Adipose tissue (tissue), 3 donors: ENCODE data around the gene HLA-DRB5. TPM values are rescaled to one million over a fixed set of nuclear protein-coding genes. Genes with fewer than 3 reads are reported as not detected.
"Not testable (repeated sequence)": the region's sequence is repeated elsewhere in the genome, so short reads cannot be mapped to it uniquely, and the experiment has no call there.

Experiments
- H3K27ac ChIP-seq: one replicate; pipeline ENCODE4 v1.5.1; 2013; ENCODE audit warnings: low read depth, low read length
- WGBS, 3 donors: extraction: QIAGEN DNeasy Blood & Tissue Kit; methylation state at CpG; one replicate each; pipeline ENCODE4 v1.1.7; 2013; 5-methylcytosine and 5-hydroxymethylcytosine counted together
- polyA plus RNA-seq, 3 donors: library from polyadenylated mRNA; stranded (reverse); fragments of 200-250 nt; gene quantifications; one replicate each; pipeline ENCODE4 v1.2.3, GENCODE V29; 2013
- donor health status: healthy with polysubstance abuse.
- donor health status: Bipolar disorder and iron deficiency.
- donor health status: healthy.

Gene HLA-DRB5
- polyA plus RNA-seq, 3 donors = 0.67 to 1.4 (median 1.0) TPM

- no peak overlapping the region for H3K27ac ChIP-seq
- no CpG with 5 or more reads among the region's 1 CpG for WGBS, 3 donors
Measured at GRCh38 chr6:32519910-32520258, 10.2 kb downstream of the HLA-DRB5 start.

DNA sequence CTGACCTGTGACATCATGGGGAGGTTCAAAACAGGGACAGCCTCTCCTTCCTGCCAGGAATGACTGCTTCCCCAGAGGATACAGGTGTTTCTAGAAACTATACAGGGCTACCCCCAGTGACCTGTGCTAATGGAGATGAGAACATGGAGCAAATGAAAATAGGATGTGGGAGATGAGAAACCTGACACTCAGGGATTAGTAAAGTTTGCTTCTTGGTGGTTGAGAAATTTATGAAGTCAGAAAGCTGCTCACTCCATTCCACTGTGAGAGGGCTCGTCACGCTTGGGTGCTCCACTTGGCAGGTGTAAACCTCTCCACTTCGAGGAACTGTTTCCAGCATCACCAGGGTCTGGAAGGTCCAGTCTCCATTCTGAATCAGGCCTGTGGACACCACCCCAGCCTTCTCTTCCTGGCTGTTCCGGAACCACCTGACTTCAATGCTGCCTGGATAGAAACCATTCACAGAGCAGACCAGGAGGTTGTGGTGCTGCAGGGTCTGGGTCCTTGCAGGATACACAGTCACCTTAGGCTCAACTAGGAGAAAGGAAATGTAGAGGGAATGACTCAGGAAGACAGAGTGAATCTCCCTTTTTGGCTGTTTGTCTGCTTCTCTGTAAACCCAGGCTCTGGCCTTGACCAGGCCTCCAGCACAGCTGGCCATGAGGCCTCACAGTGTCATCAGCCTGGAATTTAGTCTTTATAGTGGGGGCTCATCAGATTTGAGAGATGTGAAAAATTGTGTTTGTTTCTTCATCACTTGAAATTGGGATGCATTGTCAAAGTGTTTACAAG, 10.8 kb downstream of the HLA-DRB5 start:
- no peak overlapping the region for H3K27ac ChIP-seq
- WGBS, 3 donors = 62 to 89% (median 73%) methylated on average over 2 to 4 of the region's 4 CpGs

DNA sequence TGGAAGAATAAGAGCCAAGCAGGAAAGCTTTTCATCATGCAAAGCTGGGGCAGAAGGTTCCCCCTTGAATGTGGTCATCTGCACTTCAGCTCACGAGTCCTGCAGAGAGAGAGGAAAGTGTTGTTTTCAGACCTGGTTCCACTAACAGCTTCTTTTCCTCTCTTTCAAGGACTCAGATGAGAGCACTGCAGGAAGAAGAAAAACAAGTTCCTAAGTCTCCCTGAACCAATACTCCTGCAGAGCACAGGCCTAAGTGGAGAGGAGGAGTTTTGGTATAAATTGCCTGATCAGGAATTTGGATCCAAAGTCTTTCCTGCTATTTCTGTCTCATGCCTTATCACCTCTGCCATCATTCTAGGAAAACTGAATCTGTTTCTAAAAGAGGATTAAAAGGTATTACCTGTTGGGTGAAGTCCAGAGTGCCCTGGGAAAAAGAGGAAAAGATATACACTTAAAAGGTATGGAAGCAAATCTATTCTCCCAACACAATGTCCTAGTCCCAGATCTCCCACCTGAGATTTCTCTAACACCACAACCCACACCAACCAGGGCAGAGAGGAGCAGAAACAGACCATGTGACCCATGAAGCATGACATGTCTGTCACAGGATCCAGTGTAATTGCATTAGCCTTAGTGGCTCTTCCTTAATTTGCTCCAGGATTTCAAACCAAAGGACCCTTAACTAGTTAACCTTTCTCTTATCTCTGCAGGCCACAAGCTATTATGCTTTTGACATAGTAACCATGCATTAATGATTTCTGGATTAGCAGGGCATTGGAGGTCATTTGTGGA, 12.2 kb downstream of the HLA-DRB5 start:
- H3K27ac ChIP-seq = no peak overlapping the region
- WGBS, 3 donors = 50 to 58% methylated on average over 1 of the region's 1 CpG; no CpG with 5 or more reads in 1 of the 3 donors

DNA sequence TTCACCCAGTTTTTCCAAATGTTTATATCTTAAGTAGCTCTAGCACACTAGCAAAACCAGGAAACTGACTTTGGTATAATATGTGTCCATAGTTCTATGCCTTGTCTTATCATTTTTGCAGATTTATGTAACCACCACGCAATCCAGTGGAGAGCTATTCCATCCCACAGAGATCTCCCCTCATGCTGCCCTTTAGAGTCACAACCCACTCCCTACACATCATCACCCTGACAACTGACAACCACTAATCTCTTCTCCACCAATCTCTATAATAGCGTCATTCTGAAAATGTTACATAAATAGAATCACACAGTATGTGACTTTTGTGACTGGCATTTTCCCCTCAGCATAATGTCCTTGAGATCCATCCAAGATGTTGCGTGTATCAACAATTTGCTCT, 29.1 kb downstream of the HLA-DRB5 start:
- no peak overlapping the region for H3K27ac ChIP-seq
- 16 to 52% (median 27%) methylated on average over 3 of the region's 3 CpGs for WGBS, 3 donors

GRCh38 chr6:32492351-32492750, 37.7 kb downstream of the HLA-DRB5 start:
- no peak overlapping the region for H3K27ac ChIP-seq

- 0 to 3% (median 0%) methylated on average over 1 of the region's 1 CpG for WGBS, 3 donors
- no peak overlapping the region for H3K27ac ChIP-seq
Measured at GRCh38 chr6:32491700-32492099, 38.4 kb downstream of the HLA-DRB5 start.

GRCh38 chr6:32488083-32488482, 42.0 kb downstream of the HLA-DRB5 start:
- 90% methylated on average over 1 of the region's 1 CpG; no CpG with 5 or more reads in 2 of the 3 donors for WGBS, 3 donors
- no peak overlapping the region for H3K27ac ChIP-seq

DNA sequence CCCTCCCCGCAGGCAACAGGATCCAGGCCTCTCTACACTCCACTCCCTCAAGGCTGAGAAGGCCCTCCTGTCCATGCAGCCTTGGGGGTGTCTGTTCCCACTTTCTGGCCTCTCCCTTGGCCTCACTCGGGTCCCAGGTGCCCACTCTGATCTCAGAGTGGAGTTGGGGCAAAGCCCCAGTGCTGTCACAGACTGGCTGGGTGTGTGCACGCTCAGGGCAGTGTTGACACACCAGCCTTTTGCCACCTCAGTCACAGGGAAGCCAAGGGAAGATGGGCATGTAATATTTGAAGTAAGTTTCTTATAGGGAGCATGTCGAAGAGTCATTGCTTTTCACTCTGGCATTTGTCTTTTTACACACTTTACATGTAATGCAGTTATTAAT, 45.5 kb downstream of the HLA-DRB5 start:
- 59 to 77% (median 72%) methylated on average over 4 of the region's 4 CpGs for WGBS, 3 donors

GRCh38 chr6:32483968-32484613, 46.0 kb downstream of the HLA-DRB5 start:
- WGBS, 3 donors = 64 to 76% (median 75%) methylated on average over 26 of the region's 26 CpGs
- no peak overlapping the region for H3K27ac ChIP-seq

More for the DNA sequence above, 45.5 kb downstream of the HLA-DRB5 start:
- H3K27ac ChIP-seq = no peak overlapping the region

- no peak overlapping the region for H3K27ac ChIP-seq
- WGBS, 3 donors = 68 to 86% (median 83%) methylated on average over 13 of the region's 13 CpGs
Measured at GRCh38 chr6:32475392-32476206, 54.5 kb downstream of the HLA-DRB5 start.

- H3K27ac ChIP-seq = not testable (repeated sequence)
Measured at GRCh38 chr6:32473376-32474348, 56.4 kb downstream of the HLA-DRB5 start.

GRCh38 chr6:32472781-32473375, 57.2 kb downstream of the HLA-DRB5 start:
- no peak overlapping the region for H3K27ac ChIP-seq
- WGBS, 3 donors = 42 to 54% (median 48%) methylated on average over 5 of the region's 5 CpGs

More at GRCh38 chr6:32473376-32474348, 56.4 kb downstream of the HLA-DRB5 start:
- WGBS, 3 donors = 39 to 45% (median 43%) methylated on average over 10 of the region's 10 CpGs

- H3K27ac ChIP-seq = not testable (repeated sequence)
- WGBS, 3 donors = 17 to 72% (median 71%) methylated on average over 3 to 5 of the region's 5 CpGs
Measured at GRCh38 chr6:32467743-32468503, 62.2 kb downstream of the HLA-DRB5 start.
